COLO829 (cell line): ENCODE measurements around the gene PLEKHS1.
"Not testable (repeated sequence)": the region's sequence is repeated elsewhere in the genome, so short reads cannot be mapped to it uniquely, and the experiment has no call there.

Experiments used
- DNase-seq: peaks from one replicate; pipeline ENCODE4 v3.0.0; 2012; ENCODE audit warnings: low spot score

The PLEKHS1 gene

DNA sequence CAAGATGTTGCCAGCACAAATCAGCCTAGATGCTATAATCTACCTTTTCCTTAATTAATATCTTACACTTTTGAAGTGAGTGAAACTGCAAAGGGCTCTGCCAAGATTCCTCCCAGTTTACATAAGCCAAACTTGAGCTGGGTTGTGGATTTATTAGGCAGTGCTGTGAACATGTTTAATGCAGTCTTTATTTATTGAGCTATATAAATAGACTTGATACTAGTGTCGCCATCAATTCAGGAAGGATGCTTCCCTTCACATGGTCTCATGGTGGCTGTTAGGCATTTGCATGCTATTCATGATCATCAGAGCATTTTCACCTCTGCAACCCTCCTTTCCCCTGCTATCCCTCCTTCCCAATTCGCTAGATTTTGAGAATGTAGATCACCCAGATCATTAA is 40.2 kb downstream of the PLEKHS1 start:
- no peak for DNase-seq

DNA sequence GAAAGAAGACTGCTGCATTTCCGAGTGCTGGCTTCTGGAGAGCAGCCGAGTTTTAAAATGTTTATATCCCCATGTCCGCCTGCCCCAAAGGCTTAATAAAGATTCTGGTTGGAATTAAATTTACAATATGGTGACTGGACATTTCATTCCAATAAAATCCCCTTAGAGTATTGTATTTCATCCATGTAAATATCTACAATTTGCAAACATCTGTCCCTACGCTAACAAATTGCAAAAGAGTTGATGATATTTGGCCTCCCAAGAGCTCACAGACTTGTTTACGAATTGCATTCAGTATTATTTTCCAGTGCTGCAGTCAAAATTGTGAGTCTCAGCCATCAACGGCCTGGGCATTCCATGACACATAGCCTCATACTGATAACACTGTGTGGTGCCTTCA is 50.1 kb downstream of the PLEKHS1 start:
- no peak for DNase-seq

DNA sequence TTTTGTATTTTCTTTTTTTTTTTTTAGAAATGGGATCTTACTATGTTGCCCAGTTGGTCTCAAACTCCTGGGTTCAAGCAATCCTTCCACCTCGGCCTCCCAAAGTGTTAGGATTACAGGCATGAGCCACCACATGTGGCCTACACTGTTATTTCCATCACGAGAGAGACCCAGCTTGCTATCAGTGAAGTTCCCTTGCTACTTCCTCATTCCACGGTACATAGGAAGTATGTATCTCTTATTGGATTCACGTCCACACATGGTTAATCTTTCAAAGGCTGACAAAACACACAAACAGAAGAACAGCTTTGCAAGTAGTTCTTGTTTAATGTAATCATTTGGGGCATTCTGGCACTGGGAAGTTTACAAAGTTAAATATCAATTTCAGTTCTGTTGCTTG is 51.5 kb downstream of the PLEKHS1 start:
- no peak for DNase-seq

- DNase-seq, result no peak
Measured at GRCh38 chr10:113806503-113806902, 55.0 kb downstream of the PLEKHS1 start.

DNA sequence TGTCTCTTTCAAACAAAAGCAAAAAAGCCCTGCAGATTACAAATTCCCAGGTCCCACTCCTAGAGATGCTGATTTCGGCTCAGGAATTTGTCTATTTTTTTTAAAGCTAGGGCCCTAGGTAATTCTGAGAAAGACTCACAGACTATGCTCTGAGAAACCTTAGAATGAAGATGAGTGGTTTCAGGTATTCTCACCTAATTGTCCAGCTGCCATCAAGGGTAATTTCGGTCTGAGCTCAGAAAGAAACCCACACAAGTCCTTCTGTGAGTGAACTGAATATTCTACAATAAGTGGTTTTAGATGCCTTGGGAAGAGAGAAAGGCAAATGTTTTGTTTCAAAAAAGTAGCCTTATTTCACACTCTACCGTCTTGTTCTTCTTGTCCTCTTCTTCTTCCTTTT is 56.7 kb downstream of the PLEKHS1 start:
- DNase-seq, result no peak

- DNase-seq, result not testable (repeated sequence)
Measured at GRCh38 chr10:113814700-113815099, 63.2 kb downstream of the PLEKHS1 start.

DNA sequence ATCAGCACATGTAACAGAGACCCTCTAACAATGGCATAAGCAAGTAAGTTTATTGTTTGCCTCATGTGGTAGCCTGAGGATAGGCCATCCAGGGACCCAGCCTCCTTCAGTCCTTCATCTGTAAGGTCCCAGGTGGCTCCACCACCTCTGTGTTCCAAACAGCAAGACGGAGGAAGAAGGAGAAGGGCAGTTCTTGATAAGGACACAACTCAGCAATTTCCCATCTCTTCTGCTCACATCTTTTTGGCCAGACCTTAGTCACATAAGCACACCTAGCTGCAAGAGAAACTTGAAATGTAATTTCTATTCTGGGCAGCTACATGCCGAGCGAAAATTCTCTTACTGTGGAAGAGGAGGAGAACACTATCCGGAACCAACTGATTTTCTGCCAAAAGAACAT is 68.5 kb downstream of the PLEKHS1 start:
- DNase-seq, result no peak

GRCh38 chr10:113820507-113820906 is 69.0 kb downstream of the PLEKHS1 start:
- DNase-seq, result no peak

- not testable (repeated sequence) for DNase-seq
Measured at GRCh38 chr10:113821306-113821705, 69.8 kb downstream of the PLEKHS1 start.

GRCh38 chr10:113822174-113822573 is 70.7 kb downstream of the PLEKHS1 start:
- no peak for DNase-seq

- no peak for DNase-seq
Measured at GRCh38 chr10:113823389-113823788, 71.9 kb downstream of the PLEKHS1 start.

DNA sequence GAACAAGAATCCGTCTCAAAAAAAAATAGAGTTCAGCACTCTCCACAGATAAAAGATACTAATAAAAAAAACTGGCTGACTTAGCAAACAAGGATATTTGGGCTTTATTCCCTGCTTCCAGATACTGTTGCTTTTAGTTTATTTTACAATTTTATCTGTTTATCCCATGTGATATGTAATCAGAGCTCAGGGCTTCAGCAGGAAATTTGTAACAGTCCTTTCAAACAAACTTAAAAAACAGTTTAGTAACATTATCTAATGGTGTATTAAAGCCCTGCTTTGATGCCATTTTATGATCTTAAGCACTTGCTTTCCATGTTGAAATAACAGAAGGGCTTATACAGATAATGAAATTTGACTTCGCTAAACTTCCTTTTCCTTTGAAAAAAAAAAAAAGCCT is 74.3 kb downstream of the PLEKHS1 start:
- DNase-seq, result no peak

GRCh38 chr10:113828567-113828966 is 77.1 kb downstream of the PLEKHS1 start:
- not testable (repeated sequence) for DNase-seq
